Measurements from ENCODE around the gene KCNN4. TPM values are rescaled to one million over a fixed set of nuclear protein-coding genes. Genes with fewer than 3 reads are reported as not detected.

KCNN4 gene
- polyA plus RNA-seq, 1 of the 3 experiments (the other 2 are of a cell fraction) = 22.2 TPM

GRCh38 chr19:43749152-43749551 lies 31.6 kb downstream of the KCNN4 start:
- no peak for DNase-seq
- no peaks in the 10 kb centered on the region for H3K9me2 ChIP-seq
- peaks cover 13% of the 10 kb centered on the region for H4K20me1 ChIP-seq (ENCODE audit: insufficient read depth)
- TF ChIP-seq CHD2 (IDR thresholded peaks at IDR 0.05; ENCODE audit: low read length, partially characterized antibody) (no peak), GATA2 (CRISPR knock-in tag; IDR thresholded peaks at IDR 0.05) (no peak), MEF2A (IDR thresholded peaks at IDR 0.05; ENCODE audit: borderline replicate concordance, low read depth) (no peak), NRF1 (IDR thresholded peaks at IDR 0.05; ENCODE audit: low read depth, low read length) (no peak), ELF1 (IDR thresholded peaks at IDR 0.05) (no peak), SMC3 (IDR thresholded peaks at IDR 0.05; ENCODE audit: low read depth, low read length) (no peak), USF1 (IDR thresholded peaks at IDR 0.05; ENCODE audit: borderline replicate concordance, low read depth) (no peak)
- TF ChIP-seq, protein P1, sequence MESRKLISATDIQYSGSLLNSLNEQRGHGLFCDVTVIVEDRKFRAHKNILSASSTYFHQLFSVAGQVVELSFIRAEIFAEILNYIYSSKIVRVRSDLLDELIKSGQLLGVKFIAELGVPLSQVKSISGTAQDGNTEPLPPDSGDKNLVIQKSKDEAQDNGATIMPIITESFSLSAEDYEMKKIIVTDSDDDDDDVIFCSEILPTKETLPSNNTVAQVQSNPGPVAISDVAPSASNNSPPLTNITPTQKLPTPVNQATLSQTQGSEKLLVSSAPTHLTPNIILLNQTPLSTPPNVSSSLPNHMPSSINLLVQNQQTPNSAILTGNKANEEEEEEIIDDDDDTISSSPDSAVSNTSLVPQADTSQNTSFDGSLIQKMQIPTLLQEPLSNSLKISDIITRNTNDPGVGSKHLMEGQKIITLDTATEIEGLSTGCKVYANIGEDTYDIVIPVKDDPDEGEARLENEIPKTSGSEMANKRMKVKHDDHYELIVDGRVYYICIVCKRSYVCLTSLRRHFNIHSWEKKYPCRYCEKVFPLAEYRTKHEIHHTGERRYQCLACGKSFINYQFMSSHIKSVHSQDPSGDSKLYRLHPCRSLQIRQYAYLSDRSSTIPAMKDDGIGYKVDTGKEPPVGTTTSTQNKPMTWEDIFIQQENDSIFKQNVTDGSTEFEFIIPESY (IDR thresholded peaks at IDR 0.05; ENCODE audit: borderline replicate concordance, low read depth) = no peak
- no peak overlapping the region for H3K4me2 ChIP-seq
- no peak overlapping the region for H3K9ac ChIP-seq
- no peaks in the 10 kb centered on the region for H3K27me3 ChIP-seq (ENCODE audit: insufficient read depth)
- 92% methylated on average over 7 of the region's 7 CpGs for WGBS (ENCODE audit: low lambda C conversion rate)
- peaks cover 60 to 63% of the 10 kb centered on the region in 2 experiments for H3K36me3 ChIP-seq (replicated peaks in 1 of 2; ENCODE audit: control insufficient read depth in 1 of 2, insufficient read depth in 2 of 2, low read length in 1 of 2)
- peaks cover 7 to 17% of the 10 kb centered on the region in 2 experiments; a peak in 2 of 4 replicates for H3K4me1 ChIP-seq (ENCODE audit: control insufficient read depth in 1 of 2, insufficient read depth in 2 of 2, low read depth in 1 of 2, low read length in 1 of 2)
- peaks cover 54% of the 10 kb centered on the region for H3K79me2 ChIP-seq (ENCODE audit: insufficient read depth)
- no peak overlapping the region for H3K27ac ChIP-seq (ENCODE audit: low read depth in 2 of 2, low read length in 1 of 2)
- peaks cover 32% of the 10 kb centered on the region for H3F3A ChIP-seq (replicated peaks; ENCODE audit: insufficient read depth)
- no peaks in the 10 kb centered on the region for H3K9me3 ChIP-seq
- H2AFZ ChIP-seq (ENCODE audit: low read depth) = no peak overlapping the region
- POLR2A ChIA-PET = no interaction called here
- CTCF ChIA-PET = interaction anchor here (0.9 to 1.5 kb wide), 3 partner anchors 12 to 60 kb away, joined by 3 to 4 read pairs (median 3); no protein-coding TSS in a partner anchor
- H3K4me3 ChIP-seq (ENCODE audit: low read depth in 2 of 2, low read length in 1 of 2) = no peak overlapping the region

DNA sequence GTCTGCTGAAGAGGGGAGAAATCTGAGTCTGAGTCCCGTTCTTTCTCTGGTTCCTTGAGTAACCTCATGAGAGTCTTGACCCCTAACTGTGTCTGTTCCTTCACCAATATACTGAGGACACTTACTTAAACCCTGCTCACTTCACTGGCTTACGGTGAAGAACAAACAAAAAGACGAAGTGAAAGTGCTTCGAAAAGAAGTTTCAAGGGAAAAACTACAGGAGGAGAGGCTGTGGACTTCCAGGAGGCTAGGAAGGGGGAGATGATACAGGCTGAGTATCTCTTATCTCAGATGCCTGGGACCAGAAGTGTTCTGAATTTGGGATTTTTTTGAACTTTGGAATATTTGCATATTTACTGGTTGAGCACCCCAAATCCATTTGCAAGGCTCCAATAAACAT lies 32.1 kb downstream of the KCNN4 start:
- Histone ChIP-seq H3K4me3 (ENCODE audit: low read depth in 2 of 2, low read length in 1 of 2) (no peak overlapping the region), H4K20me1 (ENCODE audit: insufficient read depth) (peaks cover 13% of the 10 kb centered on the region), H3K79me2 (ENCODE audit: insufficient read depth) (peaks cover 49% of the 10 kb centered on the region), H3K4me1 (ENCODE audit: control insufficient read depth in 1 of 2, insufficient read depth in 2 of 2, low read depth in 1 of 2, low read length in 1 of 2) (peaks cover 4 to 15% of the 10 kb centered on the region in 2 experiments; a peak in 2 of 4 replicates), H3K4me2 (no peak overlapping the region), H2AFZ (ENCODE audit: low read depth) (no peak overlapping the region), H3F3A (replicated peaks; ENCODE audit: insufficient read depth) (peaks cover 30% of the 10 kb centered on the region), H3K9me2 (no peaks in the 10 kb centered on the region), H3K27me3 (ENCODE audit: insufficient read depth) (no peaks in the 10 kb centered on the region), H3K36me3 (replicated peaks in 1 of 2; ENCODE audit: control insufficient read depth in 1 of 2, insufficient read depth in 2 of 2, low read length in 1 of 2) (peaks cover 64 to 66% of the 10 kb centered on the region in 2 experiments), H3K9me3 (no peaks in the 10 kb centered on the region), H3K9ac (no peak overlapping the region), H3K27ac (ENCODE audit: low read depth in 2 of 2, low read length in 1 of 2) (no peak overlapping the region)
- CTCF ChIA-PET = interaction anchor here (0.9 kb wide), 1 partner anchor 37 kb away, joined by 4 read pairs; no protein-coding TSS in a partner anchor
- 92% methylated on average over 4 of the region's 4 CpGs for WGBS (ENCODE audit: low lambda C conversion rate)
- DNase-seq = no peak
- POLR2A ChIA-PET = no interaction called here
- TF ChIP-seq PBX3 (IDR thresholded peaks at IDR 0.05) (no peak), YY1 (IDR thresholded peaks at IDR 0.05; ENCODE audit: low read depth) (no peak), SIN3A (IDR thresholded peaks at IDR 0.05; ENCODE audit: borderline replicate concordance, low read depth, low read length) (no peak), MEF2A (IDR thresholded peaks at IDR 0.05; ENCODE audit: borderline replicate concordance, low read depth) (no peak), FOXM1 (IDR thresholded peaks at IDR 0.05; ENCODE audit: low read depth) (no peak), TCF12 (IDR thresholded peaks at IDR 0.05) (no peak), USF1 (IDR thresholded peaks at IDR 0.05; ENCODE audit: borderline replicate concordance, low read depth) (no peak), CHD2 (IDR thresholded peaks at IDR 0.05; ENCODE audit: low read length, partially characterized antibody) (no peak), TAF1 (IDR thresholded peaks at IDR 0.05; ENCODE audit: borderline replicate concordance, low read depth, low read length) (no peak), JUND (IDR thresholded peaks at IDR 0.05) (no peak), GABPA (IDR thresholded peaks at IDR 0.05; ENCODE audit: low read depth) (no peak), GATA2 (CRISPR knock-in tag; IDR thresholded peaks at IDR 0.05) (no peak)
- TF ChIP-seq, protein P2, sequence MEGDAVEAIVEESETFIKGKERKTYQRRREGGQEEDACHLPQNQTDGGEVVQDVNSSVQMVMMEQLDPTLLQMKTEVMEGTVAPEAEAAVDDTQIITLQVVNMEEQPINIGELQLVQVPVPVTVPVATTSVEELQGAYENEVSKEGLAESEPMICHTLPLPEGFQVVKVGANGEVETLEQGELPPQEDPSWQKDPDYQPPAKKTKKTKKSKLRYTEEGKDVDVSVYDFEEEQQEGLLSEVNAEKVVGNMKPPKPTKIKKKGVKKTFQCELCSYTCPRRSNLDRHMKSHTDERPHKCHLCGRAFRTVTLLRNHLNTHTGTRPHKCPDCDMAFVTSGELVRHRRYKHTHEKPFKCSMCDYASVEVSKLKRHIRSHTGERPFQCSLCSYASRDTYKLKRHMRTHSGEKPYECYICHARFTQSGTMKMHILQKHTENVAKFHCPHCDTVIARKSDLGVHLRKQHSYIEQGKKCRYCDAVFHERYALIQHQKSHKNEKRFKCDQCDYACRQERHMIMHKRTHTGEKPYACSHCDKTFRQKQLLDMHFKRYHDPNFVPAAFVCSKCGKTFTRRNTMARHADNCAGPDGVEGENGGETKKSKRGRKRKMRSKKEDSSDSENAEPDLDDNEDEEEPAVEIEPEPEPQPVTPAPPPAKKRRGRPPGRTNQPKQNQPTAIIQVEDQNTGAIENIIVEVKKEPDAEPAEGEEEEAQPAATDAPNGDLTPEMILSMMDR (IDR thresholded peaks at IDR 0.05) = no peak
- TF ChIP-seq, protein P3, sequence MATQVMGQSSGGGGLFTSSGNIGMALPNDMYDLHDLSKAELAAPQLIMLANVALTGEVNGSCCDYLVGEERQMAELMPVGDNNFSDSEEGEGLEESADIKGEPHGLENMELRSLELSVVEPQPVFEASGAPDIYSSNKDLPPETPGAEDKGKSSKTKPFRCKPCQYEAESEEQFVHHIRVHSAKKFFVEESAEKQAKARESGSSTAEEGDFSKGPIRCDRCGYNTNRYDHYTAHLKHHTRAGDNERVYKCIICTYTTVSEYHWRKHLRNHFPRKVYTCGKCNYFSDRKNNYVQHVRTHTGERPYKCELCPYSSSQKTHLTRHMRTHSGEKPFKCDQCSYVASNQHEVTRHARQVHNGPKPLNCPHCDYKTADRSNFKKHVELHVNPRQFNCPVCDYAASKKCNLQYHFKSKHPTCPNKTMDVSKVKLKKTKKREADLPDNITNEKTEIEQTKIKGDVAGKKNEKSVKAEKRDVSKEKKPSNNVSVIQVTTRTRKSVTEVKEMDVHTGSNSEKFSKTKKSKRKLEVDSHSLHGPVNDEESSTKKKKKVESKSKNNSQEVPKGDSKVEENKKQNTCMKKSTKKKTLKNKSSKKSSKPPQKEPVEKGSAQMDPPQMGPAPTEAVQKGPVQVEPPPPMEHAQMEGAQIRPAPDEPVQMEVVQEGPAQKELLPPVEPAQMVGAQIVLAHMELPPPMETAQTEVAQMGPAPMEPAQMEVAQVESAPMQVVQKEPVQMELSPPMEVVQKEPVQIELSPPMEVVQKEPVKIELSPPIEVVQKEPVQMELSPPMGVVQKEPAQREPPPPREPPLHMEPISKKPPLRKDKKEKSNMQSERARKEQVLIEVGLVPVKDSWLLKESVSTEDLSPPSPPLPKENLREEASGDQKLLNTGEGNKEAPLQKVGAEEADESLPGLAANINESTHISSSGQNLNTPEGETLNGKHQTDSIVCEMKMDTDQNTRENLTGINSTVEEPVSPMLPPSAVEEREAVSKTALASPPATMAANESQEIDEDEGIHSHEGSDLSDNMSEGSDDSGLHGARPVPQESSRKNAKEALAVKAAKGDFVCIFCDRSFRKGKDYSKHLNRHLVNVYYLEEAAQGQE (IDR thresholded peaks at IDR 0.05; ENCODE audit: low read depth, low read length) = no peak

Data from SK-N-SH (cell line).